Measurements from ENCODE around the gene SPCS2. TPM values are rescaled to one million over a fixed set of nuclear protein-coding genes. Genes with fewer than 3 reads are reported as not detected.

SPCS2 gene
- total and polyA plus RNA-seq, 2 donors (not counting 3 experiments of a cell fraction or from before 2014, with no cell fraction given) = 88.9 to 140 TPM

DNA sequence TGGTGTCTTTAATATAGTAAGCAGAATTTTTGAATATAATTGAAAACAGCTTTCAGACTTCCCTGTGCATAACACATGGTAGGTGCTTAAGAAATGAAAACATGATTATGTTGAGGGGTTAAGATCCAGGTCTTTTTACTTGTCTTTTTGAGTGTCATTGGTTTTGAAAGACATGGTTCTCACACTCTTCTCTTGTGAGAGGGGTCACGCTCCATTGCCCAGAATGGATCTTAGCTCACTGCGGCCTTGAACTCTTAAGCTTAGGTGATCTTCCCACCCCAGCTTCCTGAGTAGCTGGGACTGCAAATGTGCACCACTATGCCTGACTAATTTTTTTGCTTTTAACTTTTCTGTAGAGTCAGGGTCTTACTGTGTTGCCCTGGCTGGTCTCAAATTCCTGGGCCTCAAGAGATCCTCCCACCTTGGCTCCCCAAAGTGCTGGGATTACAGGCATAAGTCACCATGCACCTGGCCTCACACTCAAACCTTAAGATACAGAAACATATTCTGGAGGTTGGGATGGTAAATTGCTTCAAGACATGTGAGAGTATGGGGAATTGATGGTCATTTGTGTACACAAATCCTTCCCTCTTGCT is 1.4 kb downstream of the SPCS2 start:
- dilution Hi-C loops (cut with MboI; ENCODE audit: extremely low pct_ligation_motif_present, low sequenced_read_pairs) (no loop called here), intact Hi-C loops (cut with micrococcal nuclease) (no loop called here)
- Histone ChIP-seq H3K27me3 (ENCODE audit: control insufficient read depth in 2 of 2, insufficient read depth in 2 of 2, low read length in 2 of 2) (no peaks in the 10 kb centered on the region), H3K4me1 (ENCODE audit: control insufficient read depth, extremely low read depth, insufficient read depth, low read length) (peaks cover 12% of the 10 kb centered on the region), H3K9me1 (replicated peaks; ENCODE audit: control insufficient read depth, extremely low read depth, insufficient read depth, low read length) (no peaks in the 10 kb centered on the region), H3K4me3 (replicated peaks in 1 of 3; ENCODE audit: insufficient read depth in 1 of 3, low read depth in 1 of 3, low read length in 3 of 3) (peak overlapping the region; percentile 55 to 95 (median 93)), H3K79me2 (ENCODE audit: control insufficient read depth, insufficient read depth, low read length) (peaks cover 64% of the 10 kb centered on the region), H3K4me2 (ENCODE audit: insufficient read depth, low read length) (peak overlapping the region; percentile 92), H3K9me3 (replicated peaks; ENCODE audit: control insufficient read depth, insufficient read depth, low read length) (no peaks in the 10 kb centered on the region), H3K27ac (ENCODE audit: insufficient read depth, low read depth, low read length) (no peak overlapping the region), H3K36me3 (ENCODE audit: control insufficient read depth in 2 of 2, extremely low read depth in 1 of 2, insufficient read depth in 2 of 2, low read length in 2 of 2) (peaks cover 0 to 6% of the 10 kb centered on the region in 2 experiments), H2AFZ (ENCODE audit: low read depth, low read length) (no peak overlapping the region), H3K9ac (replicated peaks; ENCODE audit: extremely low read depth, insufficient read depth, low read length) (peak overlapping the region; percentile 91), H4K20me1 (replicated peaks; ENCODE audit: control insufficient read depth, extremely low read depth, insufficient read depth, low read length) (peaks cover 6% of the 10 kb centered on the region)
- FAIRE-seq = no peak
- TF ChIP-seq CTCF (IDR thresholded peaks at IDR 0.05; ENCODE audit: extremely low read depth in 1 of 2, insufficient read depth in 1 of 2, low read depth in 1 of 2, low read length in 2 of 2) (no peak), MYC (IDR thresholded peaks at IDR 0.05; ENCODE audit: low read depth, low read length) (no peak), EZH2 (IDR thresholded peaks at IDR 0.05; ENCODE audit: borderline replicate concordance, low read depth, low read length, severe bottlenecking) (no peak), POLR2A (IDR thresholded peaks at IDR 0.05; ENCODE audit: low read depth, low read length) (no peak), POLR2AphosphoS5 (IDR thresholded peaks at IDR 0.05; ENCODE audit: insufficient read depth, low read depth, low read length) (no peak), JUN (IDR thresholded peaks at IDR 0.05; ENCODE audit: borderline replicate concordance, insufficient read depth, insufficient read length, low read depth) (no peak), GATA2 (IDR thresholded peaks at IDR 0.05; ENCODE audit: insufficient read depth, insufficient read length, low read depth, low read length) (no peak), FOS (IDR thresholded peaks at IDR 0.05; ENCODE audit: borderline replicate concordance, insufficient read depth, low read length) (no peak)
- TF ChIP-seq, protein P1, sequence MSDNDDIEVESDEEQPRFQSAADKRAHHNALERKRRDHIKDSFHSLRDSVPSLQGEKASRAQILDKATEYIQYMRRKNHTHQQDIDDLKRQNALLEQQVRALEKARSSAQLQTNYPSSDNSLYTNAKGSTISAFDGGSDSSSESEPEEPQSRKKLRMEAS (IDR thresholded peaks at IDR 0.05; ENCODE audit: insufficient read depth, insufficient read length) = no peak
- no peak for DNase-seq (ENCODE audit: low read depth, low spot score)
- ChIA-PET POLR2A (no interaction called here), CTCF (no interaction called here)
- no TSS peak for BruUV-seq (replicated peaks)
